Calu3 (cell line): ENCODE measurements around the gene CACNA2D4. TPM values are rescaled to one million over a fixed set of nuclear protein-coding genes. Genes with fewer than 3 reads are reported as not detected.

Experiments used
- BruUV-seq: library from RNA; stranded (reverse); fragments of 400-500 nt; replicated peaks from 2 replicates; lab custom pipeline; 2021; lab: Mats Ljungman, UMichigan
- CTCF ChIA-PET: fragments of 300-600 bp; sonication (Branson Sonifier 250); formaldehyde crosslinking; loops from one replicate; lab custom pipeline; 2022; ENCODE audit warnings: antibody characterized with exemption; lab: Charles Lee
- DNase-seq: peaks from one replicate; pipeline ENCODE4 v3.0.0; 2022
- H3K27ac Mint-ChIP-seq: one replicate; pipeline ENCODE4 v1.8.0; 2022; ENCODE audit warnings: mixed read lengths; ENCODE audit not compliant: unreplicated experiment
- H3K27me3 Mint-ChIP-seq: one replicate; pipeline ENCODE4 v1.8.0; 2022; ENCODE audit warnings: mixed read lengths; ENCODE audit not compliant: unreplicated experiment
- H3K36me3 Mint-ChIP-seq: one replicate; pipeline ENCODE4 v1.8.0; 2022; ENCODE audit warnings: mild to moderate bottlenecking, moderate library complexity, mixed read lengths; ENCODE audit not compliant: insufficient read depth, unreplicated experiment
- H3K4me1 Mint-ChIP-seq: one replicate; pipeline ENCODE4 v1.8.0; 2022; ENCODE audit warnings: mild to moderate bottlenecking, low read depth, mixed read lengths; ENCODE audit not compliant: unreplicated experiment
- H3K4me3 Mint-ChIP-seq: one replicate; pipeline ENCODE4 v1.8.0; 2022; ENCODE audit warnings: mild to moderate bottlenecking, low read depth, moderate library complexity, mixed read lengths; ENCODE audit not compliant: unreplicated experiment
- H3K9me3 Mint-ChIP-seq: one replicate; pipeline ENCODE4 v1.8.0; 2022; ENCODE audit warnings: low read depth, mixed read lengths; ENCODE audit not compliant: unreplicated experiment
- CTCF ChIP-seq: fragments of 200-600 bp; IDR thresholded peaks from one replicate; pipeline ENCODE4 v1.8.0; 2022; ENCODE audit warnings: antibody characterized with exemption; ENCODE audit not compliant: unreplicated experiment
- intact Hi-C: fragments of 100-400 bp; cut with micrococcal nuclease; formaldehyde crosslinking; loops from one replicate; pipeline ENCODE4 v1.10.0; 2022; ENCODE audit not compliant: unreplicated experiment
- total RNA-seq: library from RNA; stranded (reverse); gene quantifications from 2 replicates; pipeline ENCODE4 v1.2.3, GENCODE V29; 2022

CACNA2D4 gene
- total RNA-seq, 1 experiment from 2014 or later: 0.80 TPM

- DNase-seq: no peak
- H3K9me3 Mint-ChIP-seq: no peaks in the 10 kb centered on the region
- no TSS peak for BruUV-seq
- no peak for TF ChIP-seq CTCF
- peaks cover 99% of the 10 kb centered on the region for H3K27me3 Mint-ChIP-seq
- H3K4me3 Mint-ChIP-seq: no peak overlapping the region
- CTCF ChIA-PET: no interaction called here
- intact Hi-C loops: no loop called here
- no peaks in the 10 kb centered on the region for H3K36me3 Mint-ChIP-seq
- no peaks in the 10 kb centered on the region for H3K4me1 Mint-ChIP-seq
- H3K27ac Mint-ChIP-seq: no peak overlapping the region
These were observed 95.2 kb downstream of the CACNA2D4 start for GRCh38 chr12:1823237-1823636.

GRCh38 chr12:1822699-1823098, 95.8 kb downstream of the CACNA2D4 start:
- intact Hi-C loops: no loop called here
- Mint-ChIP-seq H3K27me3 (peaks cover 98% of the 10 kb centered on the region), H3K4me1 (no peaks in the 10 kb centered on the region), H3K36me3 (no peaks in the 10 kb centered on the region), H3K9me3 (no peaks in the 10 kb centered on the region), H3K27ac (no peak overlapping the region), H3K4me3 (no peak overlapping the region)
- TF ChIP-seq CTCF: no peak
- no peak for DNase-seq
- BruUV-seq: no TSS peak
- CTCF ChIA-PET: no interaction called here

GRCh38 chr12:1821805-1822204, 96.6 kb downstream of the CACNA2D4 start:
- BruUV-seq: no TSS peak
- DNase-seq: no peak
- Mint-ChIP-seq H3K9me3 (no peaks in the 10 kb centered on the region), H3K27ac (no peak overlapping the region), H3K27me3 (peaks cover 98% of the 10 kb centered on the region), H3K4me1 (no peaks in the 10 kb centered on the region), H3K36me3 (no peaks in the 10 kb centered on the region), H3K4me3 (no peak overlapping the region)
- CTCF ChIA-PET: interaction anchor here (0.7 to 0.8 kb wide), 2 partner anchors 9 to 44 kb away, joined by 4 read pairs; no protein-coding TSS in a partner anchor
- TF ChIP-seq CTCF: no peak
- intact Hi-C loops: no loop called here

- H3K4me1 Mint-ChIP-seq: no peaks in the 10 kb centered on the region
- intact Hi-C loops: no loop called here
- no peaks in the 10 kb centered on the region for H3K9me3 Mint-ChIP-seq
- no peaks in the 10 kb centered on the region for H3K36me3 Mint-ChIP-seq
- H3K27me3 Mint-ChIP-seq: peaks cover 99% of the 10 kb centered on the region
- BruUV-seq: no TSS peak
- CTCF ChIA-PET: no interaction called here
- DNase-seq: no peak
- no peak for TF ChIP-seq CTCF
- H3K4me3 Mint-ChIP-seq: no peak overlapping the region
- no peak overlapping the region for H3K27ac Mint-ChIP-seq
These were observed 97.6 kb downstream of the CACNA2D4 start for GRCh38 chr12:1820896-1821291.
